ENCODE results near the gene NOD2. TPM values are rescaled to one million over a fixed set of nuclear protein-coding genes. Genes with fewer than 3 reads are reported as not detected.
A peak's percentile ranks its signal among the peaks of the same experiment; 100 is the strongest.

The NOD2 gene
- total and polyA plus RNA-seq, 2 donors (not counting 1 experiment from before 2014, with no cell fraction given): 0.50 TPM; not detected in 1

DNA sequence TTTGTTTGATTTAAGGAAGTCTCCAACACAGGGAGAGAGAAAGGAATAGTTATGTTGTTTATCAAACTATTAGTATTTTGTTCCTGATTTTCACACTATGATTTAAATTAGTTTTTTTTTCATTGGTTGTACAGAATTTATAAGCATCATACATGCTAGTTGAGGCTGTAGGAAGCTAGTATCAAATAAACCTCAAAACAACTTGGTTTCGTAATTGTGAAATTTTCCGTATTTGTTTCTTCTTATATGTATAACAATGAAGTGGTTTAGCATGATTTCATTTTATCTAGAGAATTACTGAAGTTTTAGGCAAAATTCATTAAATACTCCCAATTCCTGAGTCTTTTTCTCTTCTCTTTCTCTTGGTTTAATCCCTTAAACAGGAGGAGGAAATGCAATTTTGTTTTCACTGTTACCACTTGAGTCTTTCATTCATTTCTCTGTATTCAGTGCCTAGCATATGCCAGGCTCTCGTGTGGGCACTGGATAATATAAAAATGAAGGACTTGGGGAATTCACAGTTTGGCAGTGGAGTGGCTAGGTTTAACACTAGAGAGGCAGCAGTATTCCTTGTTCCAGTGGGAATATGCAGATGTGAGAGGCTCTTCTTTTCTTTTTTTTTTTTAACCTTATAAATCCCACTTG, 50.3 kb downstream of the NOD2 start:
- no peak for DNase-seq (ENCODE audit: low read depth in 2 of 2)
- TF ChIP-seq EZH2 (IDR thresholded peaks at IDR 0.05; ENCODE audit: low read length, missing control alignments): no peak
- TF ChIP-seq, protein P1, sequence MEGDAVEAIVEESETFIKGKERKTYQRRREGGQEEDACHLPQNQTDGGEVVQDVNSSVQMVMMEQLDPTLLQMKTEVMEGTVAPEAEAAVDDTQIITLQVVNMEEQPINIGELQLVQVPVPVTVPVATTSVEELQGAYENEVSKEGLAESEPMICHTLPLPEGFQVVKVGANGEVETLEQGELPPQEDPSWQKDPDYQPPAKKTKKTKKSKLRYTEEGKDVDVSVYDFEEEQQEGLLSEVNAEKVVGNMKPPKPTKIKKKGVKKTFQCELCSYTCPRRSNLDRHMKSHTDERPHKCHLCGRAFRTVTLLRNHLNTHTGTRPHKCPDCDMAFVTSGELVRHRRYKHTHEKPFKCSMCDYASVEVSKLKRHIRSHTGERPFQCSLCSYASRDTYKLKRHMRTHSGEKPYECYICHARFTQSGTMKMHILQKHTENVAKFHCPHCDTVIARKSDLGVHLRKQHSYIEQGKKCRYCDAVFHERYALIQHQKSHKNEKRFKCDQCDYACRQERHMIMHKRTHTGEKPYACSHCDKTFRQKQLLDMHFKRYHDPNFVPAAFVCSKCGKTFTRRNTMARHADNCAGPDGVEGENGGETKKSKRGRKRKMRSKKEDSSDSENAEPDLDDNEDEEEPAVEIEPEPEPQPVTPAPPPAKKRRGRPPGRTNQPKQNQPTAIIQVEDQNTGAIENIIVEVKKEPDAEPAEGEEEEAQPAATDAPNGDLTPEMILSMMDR (conservative IDR thresholded peaks at IDR 0.05 in 1 of 2, IDR thresholded peaks at IDR 0.05 in 1 of 2; ENCODE audit: low read depth in 1 of 2, low read length in 2 of 2): no peak
- peak overlapping the region; percentile 7 for H3K27ac ChIP-seq (ENCODE audit: insufficient read depth, low read length)
- no peaks in the 10 kb centered on the region for H3K27me3 ChIP-seq (ENCODE audit: control insufficient read depth, insufficient read depth, low read length)
- H4K20me1 ChIP-seq (ENCODE audit: control insufficient read depth, extremely low read depth, insufficient read depth, low read length): no peaks in the 10 kb centered on the region
- H3K4me2 ChIP-seq (ENCODE audit: extremely low read depth, insufficient read depth, low read length): peak overlapping the region; percentile 91
- no peaks in the 10 kb centered on the region for H3K79me2 ChIP-seq (ENCODE audit: control insufficient read depth, insufficient read depth, low read length)
- no peaks in the 10 kb centered on the region for H3K9me3 ChIP-seq (ENCODE audit: control insufficient read depth, insufficient read depth, low read depth, low read length)
- H3K4me3 ChIP-seq (replicated peaks in 1 of 4; ENCODE audit: control extremely low read depth in 1 of 4, insufficient read depth in 1 of 4, low read depth in 3 of 4, low read length in 4 of 4): peak overlapping the region in 3 of 4 experiments; percentile 75 to 88 (median 77)
- H3K9ac ChIP-seq (ENCODE audit: insufficient read depth, low read length): no peak overlapping the region
- H3K4me1 ChIP-seq (ENCODE audit: control insufficient read depth, extremely low read depth, insufficient read depth, low read length): peaks cover 7% of the 10 kb centered on the region
- no peaks in the 10 kb centered on the region for H3K36me3 ChIP-seq (ENCODE audit: control insufficient read depth, insufficient read depth, low read length)
- H2AFZ ChIP-seq (ENCODE audit: low read length): no peak overlapping the region

- Histone ChIP-seq H3K9ac (ENCODE audit: insufficient read depth, low read length) (no peak overlapping the region), H4K20me1 (ENCODE audit: control insufficient read depth, extremely low read depth, insufficient read depth, low read length) (no peaks in the 10 kb centered on the region), H3K36me3 (ENCODE audit: control insufficient read depth, insufficient read depth, low read length) (no peaks in the 10 kb centered on the region), H3K27ac (ENCODE audit: insufficient read depth, low read length) (no peak overlapping the region), H3K4me1 (ENCODE audit: control insufficient read depth, extremely low read depth, insufficient read depth, low read length) (peaks cover 7% of the 10 kb centered on the region), H3K4me3 (replicated peaks in 1 of 4; ENCODE audit: control extremely low read depth in 1 of 4, insufficient read depth in 1 of 4, low read depth in 3 of 4, low read length in 4 of 4) (no peak overlapping the region), H3K27me3 (ENCODE audit: control insufficient read depth, insufficient read depth, low read length) (no peaks in the 10 kb centered on the region), H3K9me3 (ENCODE audit: control insufficient read depth, insufficient read depth, low read depth, low read length) (no peaks in the 10 kb centered on the region), H2AFZ (ENCODE audit: low read length) (no peak overlapping the region), H3K79me2 (ENCODE audit: control insufficient read depth, insufficient read depth, low read length) (no peaks in the 10 kb centered on the region), H3K4me2 (ENCODE audit: extremely low read depth, insufficient read depth, low read length) (peak overlapping the region; percentile 52)
- no peak for TF ChIP-seq EZH2 (IDR thresholded peaks at IDR 0.05; ENCODE audit: low read length, missing control alignments)
- TF ChIP-seq, protein P1 (conservative IDR thresholded peaks at IDR 0.05 in 1 of 2, IDR thresholded peaks at IDR 0.05 in 1 of 2; ENCODE audit: low read depth in 1 of 2, low read length in 2 of 2): no peak
- peak in 1 of 2 donors; percentile 37 for DNase-seq (ENCODE audit: low read depth in 2 of 2)
Measured at GRCh38 chr16:50744881-50745280, 51.5 kb downstream of the NOD2 start.

DNA sequence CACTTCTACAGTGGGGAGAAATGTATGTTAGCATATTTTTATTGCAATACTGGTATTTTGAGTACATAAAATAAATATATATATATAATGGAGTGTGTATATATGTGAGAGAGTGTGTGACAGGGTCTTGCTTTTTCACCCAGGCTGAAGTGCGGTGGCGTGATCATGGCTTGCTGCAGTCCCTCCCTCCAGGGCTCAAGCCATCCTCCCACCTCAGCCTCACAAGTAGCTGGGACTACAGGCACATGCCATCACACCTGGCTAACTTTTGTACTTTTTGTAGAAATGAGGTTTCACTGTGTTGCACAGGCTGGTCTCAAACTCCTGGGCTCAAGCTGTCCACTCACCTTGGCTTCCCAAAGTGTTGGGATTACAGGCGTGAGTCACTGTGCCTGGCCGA, 52.5 kb downstream of the NOD2 start:
- no peaks in the 10 kb centered on the region for H3K27me3 ChIP-seq (ENCODE audit: control insufficient read depth, insufficient read depth, low read length)
- H3K9ac ChIP-seq (ENCODE audit: insufficient read depth, low read length): no peak overlapping the region

More for the DNA sequence above, 52.5 kb downstream of the NOD2 start:
- no peak for DNase-seq (ENCODE audit: low read depth in 2 of 2)
- TF ChIP-seq, protein P1 (conservative IDR thresholded peaks at IDR 0.05 in 1 of 2, IDR thresholded peaks at IDR 0.05 in 1 of 2; ENCODE audit: low read depth in 1 of 2, low read length in 2 of 2): no peak
- no peak for TF ChIP-seq EZH2 (IDR thresholded peaks at IDR 0.05; ENCODE audit: low read length, missing control alignments)
- H3K79me2 ChIP-seq (ENCODE audit: control insufficient read depth, insufficient read depth, low read length): no peaks in the 10 kb centered on the region
- no peak overlapping the region for H3K4me2 ChIP-seq (ENCODE audit: extremely low read depth, insufficient read depth, low read length)
- H3K27ac ChIP-seq (ENCODE audit: insufficient read depth, low read length): no peak overlapping the region
- H3K4me3 ChIP-seq (replicated peaks in 1 of 4; ENCODE audit: control extremely low read depth in 1 of 4, insufficient read depth in 1 of 4, low read depth in 3 of 4, low read length in 4 of 4): no peak overlapping the region
- no peaks in the 10 kb centered on the region for H3K9me3 ChIP-seq (ENCODE audit: control insufficient read depth, insufficient read depth, low read depth, low read length)
- H3K36me3 ChIP-seq (ENCODE audit: control insufficient read depth, insufficient read depth, low read length): no peaks in the 10 kb centered on the region
- no peaks in the 10 kb centered on the region for H4K20me1 ChIP-seq (ENCODE audit: control insufficient read depth, extremely low read depth, insufficient read depth, low read length)
- no peak overlapping the region for H2AFZ ChIP-seq (ENCODE audit: low read length)
- H3K4me1 ChIP-seq (ENCODE audit: control insufficient read depth, extremely low read depth, insufficient read depth, low read length): peaks cover 7% of the 10 kb centered on the region
